Effector CD8-positive, alpha-beta T cell (primary cell): Measurements from ENCODE around the gene RSPO3.

Source experiments
- DNase-seq: peaks from one replicate; lab custom pipeline; 2025; lab: John Stamatoyannopoulos, UW

The RSPO3 gene

DNA sequence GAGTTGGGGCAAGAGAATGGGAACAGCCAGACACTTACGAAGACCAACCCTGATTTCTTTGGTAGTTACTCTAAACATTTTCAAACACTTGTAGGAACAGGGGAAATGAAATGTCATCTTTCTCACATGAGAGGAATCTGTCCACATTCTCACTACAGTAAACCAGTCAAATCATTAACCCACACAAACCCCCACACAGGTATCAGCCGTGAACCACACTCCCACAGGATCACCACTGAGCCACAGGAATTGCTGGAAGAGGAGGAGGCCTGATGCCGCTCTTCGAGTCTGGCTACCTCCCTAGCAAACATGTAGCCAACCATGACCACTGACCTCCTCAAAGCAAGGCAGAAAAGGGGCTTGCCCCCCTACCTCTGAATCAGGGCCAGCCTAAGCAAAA lies 6.9 kb upstream of the RSPO3 start:
- DNase-seq, result no peak

DNA sequence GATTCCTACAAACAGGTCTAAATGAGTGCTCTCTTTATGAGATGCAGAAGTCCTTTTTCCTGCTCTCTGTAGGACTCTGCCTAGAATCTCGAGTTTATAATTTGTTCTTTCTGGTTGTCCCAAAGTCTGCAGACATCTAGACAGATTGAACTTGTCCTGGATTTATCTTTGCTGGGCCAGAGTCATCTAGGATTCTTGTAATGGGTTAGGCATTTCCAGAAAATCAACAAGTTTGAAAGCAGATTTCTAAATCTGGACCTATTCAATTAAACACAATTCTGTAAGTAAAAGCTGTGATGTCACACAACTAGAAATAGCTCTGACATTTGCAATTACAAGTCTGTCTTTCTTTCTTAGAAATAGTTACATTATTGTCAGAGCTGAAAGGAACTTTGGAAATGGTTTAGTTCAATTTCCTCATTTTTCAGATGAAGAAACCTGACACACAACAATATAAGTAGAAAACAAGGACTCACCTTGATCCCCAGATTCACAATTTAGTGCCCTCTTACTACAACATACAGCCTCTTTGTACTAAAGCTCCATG lies 4.2 kb upstream of the RSPO3 start:
- no peak for DNase-seq

GRCh38 chr6:127115084-127115655 lies 3.3 kb upstream of the RSPO3 start:
- DNase-seq, result no peak

DNA sequence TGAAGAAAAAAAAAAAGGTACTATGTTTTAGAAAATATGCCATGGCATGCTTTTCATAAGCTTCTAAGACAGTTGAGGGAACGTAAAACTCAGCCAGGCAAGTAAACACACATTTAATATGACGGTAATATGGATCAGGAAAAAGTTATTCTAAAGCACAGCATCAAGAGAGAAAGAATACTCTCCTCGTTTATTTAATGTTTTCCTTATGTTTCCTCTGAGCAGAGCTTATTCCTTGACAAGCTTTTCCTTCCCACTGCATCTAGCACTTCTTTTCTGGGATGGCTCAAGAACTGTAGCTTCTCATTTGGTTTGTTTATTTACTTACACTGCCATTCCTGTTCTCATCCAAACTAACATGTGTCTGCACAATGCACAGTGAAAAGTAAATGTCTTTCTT lies 2.7 kb upstream of the RSPO3 start:
- no peak for DNase-seq

- DNase-seq, result no peak
Observed at GRCh38 chr6:127117979-127118297, 533 bp upstream of the RSPO3 start.

GRCh38 chr6:127119102-127120022 lies 891 bp downstream of the RSPO3 start:
- no peak for DNase-seq

- no peak for DNase-seq
Observed at GRCh38 chr6:127120023-127120786, 1.7 kb downstream of the RSPO3 start.

DNA sequence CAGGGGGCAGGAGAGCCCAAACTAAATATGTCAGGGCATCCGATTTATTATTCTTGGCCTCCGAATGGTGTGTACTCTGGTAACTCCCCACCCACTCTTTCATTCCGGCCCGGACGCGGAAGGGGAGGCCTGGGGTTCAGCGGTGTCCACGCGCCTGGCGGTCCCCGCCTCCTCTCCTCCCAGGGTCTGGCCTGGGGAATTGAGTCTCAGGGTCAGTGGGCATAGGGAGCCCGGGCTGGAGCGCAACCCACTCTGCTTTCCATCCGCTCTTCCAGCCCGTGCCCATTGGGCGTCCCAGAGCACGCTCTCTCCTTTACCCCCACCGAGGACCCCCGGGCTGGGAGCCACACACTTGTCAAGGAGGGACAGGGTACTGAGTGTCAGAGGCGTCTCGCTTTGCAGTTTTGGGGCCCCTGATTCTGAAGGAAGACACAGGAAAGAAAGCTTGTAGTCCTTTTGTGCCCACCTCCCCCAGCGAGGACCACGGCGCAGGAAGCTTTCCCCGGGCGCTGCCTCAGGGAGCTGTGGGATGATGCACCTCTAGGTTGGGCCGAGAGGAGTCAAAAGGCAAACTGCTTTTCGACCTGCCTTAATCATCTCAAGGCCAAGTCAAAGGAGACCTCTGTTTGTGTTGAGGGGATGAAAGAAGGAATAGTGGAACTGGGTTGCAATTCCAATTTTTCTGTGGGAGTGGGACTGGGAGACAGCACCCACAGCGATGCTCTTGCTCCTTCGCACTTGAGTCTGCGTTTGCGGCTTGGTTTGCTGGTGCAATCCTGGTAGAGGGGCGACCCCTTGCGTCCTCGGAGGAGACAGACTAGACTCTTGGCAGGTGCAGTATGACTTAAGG lies 2.5 kb downstream of the RSPO3 start:
- peak; percentile 2 for DNase-seq

DNA sequence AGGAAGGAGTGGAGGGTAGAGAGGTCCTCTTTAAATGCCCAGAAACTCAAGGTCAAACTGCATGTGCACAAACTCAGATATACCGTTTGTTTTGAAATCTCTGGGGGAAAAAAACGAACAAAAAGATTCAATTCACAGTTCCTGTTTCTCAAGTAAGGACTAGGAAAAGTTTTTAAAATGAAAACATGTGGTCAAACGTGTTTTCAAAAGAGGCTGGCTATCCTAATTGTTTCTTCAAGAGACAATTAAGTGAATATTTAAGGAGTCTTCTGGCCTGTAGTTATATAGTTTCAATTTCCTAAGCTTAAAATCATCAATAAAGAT lies 3.1 kb downstream of the RSPO3 start:
- DNase-seq, result no peak

GRCh38 chr6:127124172-127124571 lies 5.7 kb downstream of the RSPO3 start:
- DNase-seq, result no peak

- DNase-seq, result no peak
Observed at GRCh38 chr6:127124680-127125079, 6.2 kb downstream of the RSPO3 start.

- DNase-seq, result no peak
Observed at GRCh38 chr6:127128066-127128465, 9.6 kb downstream of the RSPO3 start.

GRCh38 chr6:127129251-127129650 lies 10.8 kb downstream of the RSPO3 start:
- DNase-seq, result no peak

- DNase-seq, result no peak
Observed at GRCh38 chr6:127131275-127131674, 12.8 kb downstream of the RSPO3 start.

- DNase-seq, result no peak
Observed at GRCh38 chr6:127131772-127132376, 13.4 kb downstream of the RSPO3 start.

GRCh38 chr6:127134136-127134535 lies 15.7 kb downstream of the RSPO3 start:
- no peak for DNase-seq

DNA sequence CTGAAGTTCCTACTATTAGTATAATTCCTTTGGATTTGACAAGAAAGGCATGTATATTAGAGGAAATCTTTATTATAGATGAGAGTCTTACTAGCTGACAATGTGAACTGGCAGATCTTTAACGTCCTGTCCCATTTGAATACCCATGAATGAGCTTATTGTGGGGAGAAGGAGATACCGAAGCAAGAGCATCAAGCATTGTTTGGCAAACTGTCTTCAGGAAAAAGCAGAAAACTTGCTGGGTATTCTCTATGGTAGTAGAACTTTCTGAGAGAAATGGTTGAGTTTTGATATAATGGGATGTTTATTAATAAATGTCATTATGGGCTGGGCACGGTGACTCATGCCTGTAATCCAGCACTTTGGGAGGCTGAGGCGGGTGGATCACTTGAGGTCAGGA lies 18.3 kb downstream of the RSPO3 start:
- no peak for DNase-seq

DNA sequence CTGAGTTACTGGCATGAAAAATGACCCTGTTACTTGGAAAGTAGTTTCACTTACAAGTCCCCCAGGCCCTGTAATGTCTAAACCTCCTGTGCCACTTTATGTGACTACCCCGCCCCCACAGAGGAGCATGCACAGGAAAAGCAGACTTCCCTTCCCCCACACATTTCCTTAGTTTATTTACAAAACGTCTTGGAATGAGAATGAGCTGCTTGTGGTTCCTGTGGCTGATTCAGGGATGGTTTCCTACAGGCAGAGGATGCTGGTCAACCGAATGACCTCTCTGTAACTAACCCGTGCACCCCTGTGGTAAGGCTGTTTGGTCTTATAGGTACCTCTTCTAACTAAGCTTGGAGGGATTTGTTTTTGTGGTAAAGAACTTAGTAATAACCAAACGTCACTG lies 28.5 kb downstream of the RSPO3 start:
- DNase-seq, result no peak

DNA sequence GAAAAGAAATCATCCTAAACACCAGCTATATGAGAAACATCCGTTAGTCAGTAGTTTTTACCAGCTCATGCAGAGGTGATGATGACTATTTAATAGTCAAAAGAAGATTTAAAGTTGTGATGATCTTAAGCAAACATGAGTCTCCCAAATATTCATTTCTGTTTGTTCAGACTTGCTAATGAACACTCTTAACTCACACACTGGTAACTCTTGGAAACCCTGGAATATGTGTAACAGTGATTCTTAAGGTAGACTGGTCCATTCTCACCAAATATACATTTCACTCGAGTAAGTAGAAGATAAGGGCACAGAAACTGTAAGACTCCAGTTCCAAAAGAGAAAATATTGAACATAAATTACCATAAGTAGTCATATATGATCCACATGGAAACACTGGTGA lies 29.1 kb downstream of the RSPO3 start:
- no peak for DNase-seq

- DNase-seq, result no peak
Observed at GRCh38 chr6:127148511-127148910, 30.0 kb downstream of the RSPO3 start.

DNA sequence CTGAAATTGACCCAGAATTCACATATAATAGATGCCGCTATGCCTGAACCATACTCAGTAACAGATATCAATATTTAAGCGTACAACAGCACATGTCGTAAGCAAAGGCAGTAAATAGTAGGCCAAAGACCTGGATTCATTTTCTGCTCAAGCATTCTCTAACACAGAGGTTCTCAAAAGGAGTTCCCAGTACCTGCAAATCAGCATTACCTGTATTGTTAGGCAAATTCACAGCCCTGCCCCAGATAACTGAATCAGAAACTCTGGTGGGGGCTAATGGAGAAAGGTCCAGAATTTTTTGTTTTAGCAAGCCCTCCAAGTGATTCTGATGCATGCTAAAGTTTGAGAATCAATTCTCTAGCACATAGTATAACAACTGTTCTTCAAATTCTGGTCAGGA lies 36.0 kb downstream of the RSPO3 start:
- no peak for DNase-seq
